Activated CD4-positive, alpha-beta T cell treated with anti-CD3 and anti-CD28 coated beads for 48 hours (primary cell): ENCODE results near the gene ADAMTS12.

Experiments
- DNase-seq: peaks from one replicate; pipeline ENCODE4 v3.0.0-alpha.2; 2020

Gene ADAMTS12

GRCh38 chr5:33639474-33639873 is 252.3 kb downstream of the ADAMTS12 start:
- no peak for DNase-seq

- DNase-seq, result no peak
Measured at GRCh38 chr5:33637011-33637410, 254.8 kb downstream of the ADAMTS12 start.

GRCh38 chr5:33635582-33635981 is 256.2 kb downstream of the ADAMTS12 start:
- no peak for DNase-seq

- no peak for DNase-seq
Measured at GRCh38 chr5:33633699-33634098, 258.1 kb downstream of the ADAMTS12 start.

GRCh38 chr5:33631786-33632185 is 260.0 kb downstream of the ADAMTS12 start:
- DNase-seq, result no peak

- no peak for DNase-seq
Measured at GRCh38 chr5:33631139-33631538, 260.7 kb downstream of the ADAMTS12 start.

GRCh38 chr5:33629999-33630398 is 261.8 kb downstream of the ADAMTS12 start:
- no peak for DNase-seq

- no peak for DNase-seq
Measured at GRCh38 chr5:33628796-33629195, 263.0 kb downstream of the ADAMTS12 start.

- DNase-seq, result no peak
Measured at GRCh38 chr5:33621514-33621913, 270.3 kb downstream of the ADAMTS12 start.

GRCh38 chr5:33614039-33614438 is 277.8 kb downstream of the ADAMTS12 start:
- DNase-seq, result no peak

GRCh38 chr5:33612386-33612785 is 279.4 kb downstream of the ADAMTS12 start:
- DNase-seq, result no peak

GRCh38 chr5:33611877-33612276 is 279.9 kb downstream of the ADAMTS12 start:
- DNase-seq, result no peak

- DNase-seq, result no peak
Measured at GRCh38 chr5:33608344-33609041, 283.3 kb downstream of the ADAMTS12 start.

GRCh38 chr5:33604503-33604902 is 287.3 kb downstream of the ADAMTS12 start:
- no peak for DNase-seq

- no peak for DNase-seq
Measured at GRCh38 chr5:33601881-33602280, 289.9 kb downstream of the ADAMTS12 start.

- DNase-seq, result no peak
Measured at GRCh38 chr5:33595303-33595702, 296.5 kb downstream of the ADAMTS12 start.

GRCh38 chr5:33594006-33594405 is 297.8 kb downstream of the ADAMTS12 start:
- no peak for DNase-seq

- no peak for DNase-seq
Measured at GRCh38 chr5:33592245-33592644, 299.5 kb downstream of the ADAMTS12 start.

GRCh38 chr5:33588654-33589372 is 303.0 kb downstream of the ADAMTS12 start:
- peak; percentile 66 for DNase-seq

- no peak for DNase-seq
Measured at GRCh38 chr5:33583332-33583731, 308.5 kb downstream of the ADAMTS12 start.

- no peak for DNase-seq
Measured at GRCh38 chr5:33582417-33582816, 309.4 kb downstream of the ADAMTS12 start.

- DNase-seq, result no peak
Measured at GRCh38 chr5:33579789-33580188, 312.0 kb downstream of the ADAMTS12 start.

- DNase-seq, result no peak
Measured at GRCh38 chr5:33579152-33579551, 312.6 kb downstream of the ADAMTS12 start.

GRCh38 chr5:33576726-33577590 is 314.8 kb downstream of the ADAMTS12 start:
- no peak for DNase-seq
